SHP77 (cell line): ENCODE measurements around the gene ARHGAP10.

Experiments
- DNase-seq, 2 experiments: peaks; one replicate each; lab custom pipeline; 2025; lab: John Stamatoyannopoulos, UW

The ARHGAP10 gene

GRCh38 chr4:148041606-148042329, 309.9 kb downstream of the ARHGAP10 start:
- DNase-seq = no peak

DNA sequence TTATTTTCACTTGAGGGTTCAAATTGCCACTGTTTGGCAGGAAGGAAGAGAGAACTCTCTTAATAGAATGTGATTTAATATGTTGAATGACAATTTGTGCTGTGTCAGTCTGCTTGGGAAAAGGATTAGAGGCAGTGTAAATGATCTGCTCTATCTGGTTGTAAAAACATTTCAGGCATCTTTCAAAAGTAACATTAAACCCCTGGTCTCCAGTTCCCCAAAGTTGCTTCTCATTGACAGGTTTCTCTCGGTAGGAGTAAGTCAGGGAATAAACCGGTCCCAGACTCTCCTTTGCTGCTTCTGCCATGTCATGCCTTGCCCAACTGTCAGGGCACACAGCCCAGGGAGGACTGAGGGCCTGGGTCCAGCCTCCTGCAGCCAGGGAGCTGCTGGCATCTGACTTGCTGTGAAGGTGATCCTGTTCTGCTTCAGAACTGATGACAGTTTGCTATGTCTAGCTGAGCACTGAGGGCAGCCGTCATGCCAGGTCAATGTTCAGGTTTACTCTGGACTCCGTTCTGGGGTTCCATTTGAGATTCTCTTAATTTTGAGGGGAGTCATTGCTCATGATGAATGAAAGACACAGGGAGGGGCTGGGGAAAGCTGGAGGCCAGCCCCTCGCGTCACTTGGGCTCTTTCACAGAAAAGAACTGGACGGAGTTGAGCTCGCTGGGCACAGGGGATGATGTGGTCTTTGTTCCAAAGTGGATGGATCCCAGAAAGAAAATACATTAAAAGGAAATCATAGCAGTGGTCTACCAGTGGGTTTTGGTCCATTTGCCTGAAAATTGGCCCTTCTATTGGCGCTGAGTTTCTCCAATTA, 312.4 kb downstream of the ARHGAP10 start:
- DNase-seq = no peak

DNA sequence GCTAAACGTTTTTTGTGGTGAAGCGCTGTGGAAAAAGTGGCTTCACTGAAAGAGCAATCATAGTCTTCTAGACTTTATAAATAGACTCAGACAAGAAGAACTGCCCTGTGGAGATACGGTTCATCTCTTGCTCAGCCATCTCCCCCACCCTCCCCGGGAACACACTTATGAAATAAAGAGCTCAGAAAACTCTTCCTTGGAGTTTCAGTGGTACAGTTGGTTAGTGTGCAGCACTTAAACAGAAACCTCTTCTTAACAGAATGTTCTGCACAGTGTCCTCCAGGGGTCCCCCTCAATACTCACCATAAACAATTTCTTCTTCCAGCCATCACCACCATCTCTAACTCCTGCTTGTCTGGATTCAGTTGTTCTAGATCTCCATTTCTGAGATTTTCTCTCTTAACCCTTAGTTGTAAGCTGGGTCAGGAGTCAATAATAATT, 313.0 kb downstream of the ARHGAP10 start:
- DNase-seq = no peak

DNA sequence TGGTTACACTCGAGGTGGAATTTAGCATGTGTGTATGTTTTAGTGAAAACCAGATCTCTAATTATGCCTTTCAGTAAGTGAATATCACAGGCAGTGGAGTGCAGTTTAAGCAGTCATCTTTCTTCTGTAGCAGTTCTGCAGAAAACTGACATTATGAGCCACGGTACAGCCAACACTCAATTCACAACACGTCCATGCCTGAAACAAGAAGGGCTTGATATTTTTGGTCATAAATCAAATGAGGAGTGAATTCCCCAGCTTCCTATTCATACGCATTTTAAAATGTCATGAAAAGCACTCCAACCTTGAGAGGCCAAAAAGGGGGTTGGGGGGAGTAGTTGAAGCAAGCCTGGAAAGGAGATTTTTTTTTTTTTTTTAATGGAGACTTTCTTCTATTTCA, 316.7 kb downstream of the ARHGAP10 start:
- DNase-seq = no peak

GRCh38 chr4:148051403-148051802, 319.5 kb downstream of the ARHGAP10 start:
- DNase-seq = no peak

GRCh38 chr4:148052448-148052847, 320.6 kb downstream of the ARHGAP10 start:
- DNase-seq = no peak

DNA sequence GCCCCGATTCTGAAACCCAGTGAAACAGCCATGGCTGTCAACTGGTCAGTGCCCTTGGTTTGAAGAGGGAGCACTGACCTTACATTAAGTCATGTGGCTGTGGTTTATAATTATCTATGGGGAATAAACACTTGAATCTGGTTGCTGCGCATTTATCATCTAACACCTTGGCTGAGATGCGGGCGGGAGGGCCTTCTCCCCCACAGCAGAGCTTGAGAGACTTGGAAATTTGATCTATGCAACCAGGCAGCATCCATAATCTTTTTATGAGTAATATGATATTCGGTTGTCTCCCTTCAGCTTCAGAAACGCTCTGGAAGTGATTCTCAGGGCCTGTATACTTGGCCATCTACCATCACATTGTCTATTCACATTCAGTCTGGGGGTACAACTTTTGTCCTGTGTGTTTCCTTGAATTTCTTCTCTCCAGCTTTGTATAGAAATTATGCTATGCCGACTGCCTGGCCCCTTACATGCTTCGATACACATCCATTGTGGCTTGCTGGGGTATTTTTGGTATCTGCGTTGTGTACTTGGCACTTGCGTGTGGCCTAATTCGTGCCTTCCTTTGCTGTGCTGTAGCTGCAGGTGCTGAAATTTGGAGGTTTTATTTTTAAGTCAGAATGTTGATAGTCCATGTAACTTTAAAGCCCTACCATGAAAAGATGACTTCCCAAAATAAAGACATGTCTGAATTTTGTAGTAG, 321.6 kb downstream of the ARHGAP10 start:
- no peak for DNase-seq

- no peak for DNase-seq
Measured at GRCh38 chr4:148054275-148054674, 322.4 kb downstream of the ARHGAP10 start.

DNA sequence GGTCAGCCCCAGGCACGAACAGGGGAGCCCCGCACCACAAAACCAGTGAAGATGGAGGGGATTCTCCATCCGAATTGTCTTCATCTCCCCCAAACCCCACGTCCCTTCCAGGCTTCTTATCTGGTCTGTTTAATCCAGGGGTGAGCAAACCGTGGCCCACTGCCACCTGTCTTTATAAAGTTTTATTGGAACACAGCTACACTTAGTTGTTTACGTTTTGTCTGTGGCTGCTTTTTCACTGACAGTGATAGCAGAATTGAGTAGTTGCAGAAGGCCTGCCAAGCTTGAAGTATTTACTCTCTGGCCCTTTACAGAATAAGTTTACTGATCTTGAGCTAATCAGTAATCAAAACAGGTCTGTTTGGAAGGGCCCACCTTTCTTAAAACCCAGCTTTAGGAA, 324.0 kb downstream of the ARHGAP10 start:
- DNase-seq = no peak

- DNase-seq = no peak
Measured at GRCh38 chr4:148056879-148057278, 325.0 kb downstream of the ARHGAP10 start.

DNA sequence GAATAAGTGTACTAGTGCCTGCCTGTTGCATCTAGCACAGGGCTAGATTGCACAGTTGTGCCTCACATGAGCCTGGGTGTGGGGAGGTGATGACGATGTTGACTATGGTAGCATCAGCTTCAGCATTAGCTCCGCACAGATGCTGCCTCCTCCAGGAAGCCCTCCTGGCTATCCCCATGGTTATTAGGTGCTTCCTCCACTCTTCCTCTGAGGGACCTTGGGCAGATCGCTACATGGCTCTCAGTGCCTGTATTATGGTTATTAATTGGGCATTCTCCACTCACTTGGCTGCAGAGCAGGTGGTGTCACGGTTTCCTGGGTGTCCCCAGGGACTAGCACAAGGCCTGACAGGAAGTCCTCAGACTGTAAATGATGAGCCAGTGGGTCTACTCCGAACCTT, 325.6 kb downstream of the ARHGAP10 start:
- DNase-seq = no peak

- DNase-seq = no peak
Measured at GRCh38 chr4:148057984-148058859, 326.3 kb downstream of the ARHGAP10 start.

DNA sequence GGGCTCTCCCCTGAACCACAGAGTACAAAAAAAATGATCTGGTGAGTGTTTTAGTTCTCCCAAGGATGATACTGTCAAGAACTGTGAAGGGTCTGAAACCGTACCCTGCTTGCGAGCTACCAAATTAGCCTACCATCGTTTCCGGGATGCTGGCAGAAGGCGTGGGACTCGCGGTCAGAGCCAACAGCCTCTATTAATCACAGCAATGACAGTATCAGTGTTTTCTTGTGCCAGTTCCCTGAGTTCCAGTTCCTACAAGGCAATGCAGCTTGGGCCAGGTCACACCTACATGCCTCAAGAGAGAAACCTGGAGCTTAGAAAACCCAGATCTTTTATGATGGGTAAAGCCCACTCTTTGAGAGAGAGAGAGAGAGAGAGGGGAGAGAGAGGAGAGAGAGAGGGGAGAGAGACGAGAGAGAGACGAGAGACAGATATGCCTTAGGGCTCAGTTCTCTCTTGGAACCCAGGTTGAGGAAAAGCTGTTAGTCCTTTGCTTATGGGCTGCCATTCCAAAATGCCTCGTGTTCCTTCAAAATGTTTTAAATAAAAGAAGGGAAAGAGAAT, 327.8 kb downstream of the ARHGAP10 start:
- no peak for DNase-seq

GRCh38 chr4:148060264-148061140, 328.6 kb downstream of the ARHGAP10 start:
- no peak for DNase-seq

- DNase-seq = no peak
Measured at GRCh38 chr4:148061141-148061481, 329.2 kb downstream of the ARHGAP10 start.

DNA sequence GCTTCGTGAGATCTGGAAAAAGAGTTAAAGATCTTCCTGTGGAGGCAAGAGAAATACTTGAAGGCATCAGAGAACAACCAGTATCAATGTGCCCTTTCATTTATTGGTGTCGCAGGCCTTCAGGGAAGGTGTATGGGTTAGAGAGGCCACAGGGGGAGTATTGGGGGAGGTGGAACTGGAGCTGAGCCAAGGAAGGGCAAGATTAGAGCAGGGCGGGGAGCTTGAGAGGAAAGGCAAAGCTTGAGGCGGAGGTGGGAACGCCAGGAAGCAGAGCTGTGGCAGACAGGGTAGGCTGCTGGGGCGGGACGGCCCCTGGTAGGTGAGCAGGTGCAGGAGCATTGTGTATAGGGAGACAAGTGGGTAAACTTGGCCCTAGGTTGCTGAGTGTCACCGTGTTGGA, 329.9 kb downstream of the ARHGAP10 start:
- DNase-seq = no peak

- no peak for DNase-seq
Measured at GRCh38 chr4:148062301-148062950, 330.5 kb downstream of the ARHGAP10 start.

GRCh38 chr4:148064451-148064850, 332.6 kb downstream of the ARHGAP10 start:
- DNase-seq = no peak

GRCh38 chr4:148065075-148065474, 333.2 kb downstream of the ARHGAP10 start:
- DNase-seq = no peak
